Mucosa of rectum (tissue), 2 donors: ENCODE results near the gene CYB5B.
A peak's percentile ranks its signal among the peaks of the same experiment; 100 is the strongest.

Experiments used
- H3K27ac ChIP-seq, 2 donors: one replicate each; pipeline ENCODE4 v1.7.0; 2013; ENCODE audit warnings: inconsistent platforms in 2 of 2, low read depth in 2 of 2, low read length in 2 of 2
- H3K27me3 ChIP-seq, 2 donors: one replicate each; pipeline ENCODE4 v1.7.0; 2013; ENCODE audit warnings: low read length in 2 of 2; ENCODE audit not compliant: control insufficient read depth in 2 of 2, insufficient read depth in 2 of 2
- H3K36me3 ChIP-seq, 2 donors: one replicate each; pipeline ENCODE4 v1.7.0; 2013; ENCODE audit warnings: low read length in 2 of 2; ENCODE audit not compliant: control insufficient read depth in 2 of 2, insufficient read depth in 2 of 2
- H3K4me1 ChIP-seq, 2 donors: one replicate each; pipeline ENCODE4 v1.7.0; 2013; ENCODE audit warnings: low read length in 2 of 2, mild to moderate bottlenecking in 1 of 2; ENCODE audit not compliant: control insufficient read depth in 2 of 2, insufficient read depth in 2 of 2
- H3K4me3 ChIP-seq, 2 donors: one replicate each; pipeline ENCODE4 v1.7.0; 2013; ENCODE audit warnings: low read length in 2 of 2
- H3K9ac ChIP-seq, 2 donors: one replicate each; pipeline ENCODE4 v1.7.0; 2013; ENCODE audit warnings: low read length in 2 of 2, low read depth in 1 of 2, mild to moderate bottlenecking in 1 of 2
- H3K9me3 ChIP-seq, 2 donors: one replicate each; pipeline ENCODE4 v1.7.0; 2013; ENCODE audit warnings: low read length in 2 of 2; ENCODE audit not compliant: control insufficient read depth in 2 of 2
- donor health status: healthy.
- donor health status: Normal muscosa, but diverticular disease.

The CYB5B gene

GRCh38 chr16:69407702-69408323 lies 16.6 kb upstream of the CYB5B start:
- Histone ChIP-seq H3K9ac (no peak overlapping the region), H3K27ac (peak overlapping the region; percentile 28 to 34), H3K36me3 (no peaks in the 10 kb centered on the region), H3K27me3 (no peaks in the 10 kb centered on the region), H3K4me1 (peaks cover 17 to 33% of the 10 kb centered on the region in 2 donors), H3K9me3 (no peaks in the 10 kb centered on the region), H3K4me3 (no peak overlapping the region)

GRCh38 chr16:69408475-69408874 lies 15.9 kb upstream of the CYB5B start:
- Histone ChIP-seq H3K4me1 (peaks cover 16 to 31% of the 10 kb centered on the region in 2 donors), H3K27me3 (no peaks in the 10 kb centered on the region), H3K36me3 (no peaks in the 10 kb centered on the region), H3K4me3 (no peak overlapping the region), H3K9me3 (no peaks in the 10 kb centered on the region), H3K27ac (peak overlapping the region; percentile 28 to 34), H3K9ac (no peak overlapping the region)

GRCh38 chr16:69410219-69410990 lies 14.0 kb upstream of the CYB5B start:
- Histone ChIP-seq H3K36me3 (no peaks in the 10 kb centered on the region), H3K9me3 (no peaks in the 10 kb centered on the region), H3K27ac (no peak overlapping the region), H3K4me1 (peaks cover 3 to 15% of the 10 kb centered on the region in 2 donors), H3K9ac (no peak overlapping the region), H3K27me3 (no peaks in the 10 kb centered on the region), H3K4me3 (no peak overlapping the region)

- Histone ChIP-seq H3K27me3 (no peaks in the 10 kb centered on the region), H3K36me3 (no peaks in the 10 kb centered on the region), H3K4me3 (no peak overlapping the region), H3K27ac (no peak overlapping the region), H3K4me1 (peaks cover 0 to 11% of the 10 kb centered on the region in 2 donors), H3K9ac (no peak overlapping the region), H3K9me3 (no peaks in the 10 kb centered on the region)
Measured at GRCh38 chr16:69411064-69411985, 13.1 kb upstream of the CYB5B start.

GRCh38 chr16:69412287-69412686 lies 12.1 kb upstream of the CYB5B start:
- no peak overlapping the region for H3K4me3 ChIP-seq
- H3K9me3 ChIP-seq: no peaks in the 10 kb centered on the region
- H3K27ac ChIP-seq: no peak overlapping the region
- no peaks in the 10 kb centered on the region for H3K36me3 ChIP-seq
- no peak overlapping the region for H3K9ac ChIP-seq
- peaks cover 0 to 12% of the 10 kb centered on the region in 2 donors for H3K4me1 ChIP-seq
- no peaks in the 10 kb centered on the region for H3K27me3 ChIP-seq

GRCh38 chr16:69413045-69413664 lies 11.3 kb upstream of the CYB5B start:
- Histone ChIP-seq H3K4me1 (peaks cover 3 to 17% of the 10 kb centered on the region in 2 donors), H3K36me3 (no peaks in the 10 kb centered on the region), H3K4me3 (no peak overlapping the region), H3K9ac (no peak overlapping the region), H3K27me3 (no peaks in the 10 kb centered on the region), H3K27ac (no peak overlapping the region), H3K9me3 (no peaks in the 10 kb centered on the region)

GRCh38 chr16:69417520-69418199 lies 6.8 kb upstream of the CYB5B start:
- Histone ChIP-seq H3K9ac (no peak overlapping the region), H3K4me1 (peaks cover 8 to 17% of the 10 kb centered on the region in 2 donors), H3K27me3 (no peaks in the 10 kb centered on the region), H3K9me3 (no peaks in the 10 kb centered on the region), H3K4me3 (peak overlapping the region in 1 of 2 donors; percentile 27), H3K27ac (peak overlapping the region; percentile 38 to 54), H3K36me3 (no peaks in the 10 kb centered on the region)

- Histone ChIP-seq H3K4me1 (peaks cover 12 to 19% of the 10 kb centered on the region in 2 donors), H3K27ac (no peak overlapping the region), H3K9ac (no peak overlapping the region), H3K9me3 (no peaks in the 10 kb centered on the region), H3K27me3 (no peaks in the 10 kb centered on the region), H3K4me3 (no peak overlapping the region), H3K36me3 (no peaks in the 10 kb centered on the region)
Measured at GRCh38 chr16:69419956-69420355, 4.5 kb upstream of the CYB5B start.

- Histone ChIP-seq H3K27me3 (no peaks in the 10 kb centered on the region), H3K27ac (no peak overlapping the region), H3K4me3 (no peak overlapping the region), H3K36me3 (peaks cover 5 to 10% of the 10 kb centered on the region in 2 donors), H3K9me3 (no peaks in the 10 kb centered on the region), H3K4me1 (peaks cover 8 to 15% of the 10 kb centered on the region in 2 donors), H3K9ac (no peak overlapping the region)
Measured at GRCh38 chr16:69423189-69423588, 1.2 kb upstream of the CYB5B start.
